B cell (primary cell): ENCODE measurements around the gene NUDT9.

Experiments used
- CTCF ChIP-seq: fragments of 200-600 bp; IDR thresholded peaks from one replicate; pipeline ENCODE4 v1.8.0; 2022; ENCODE audit warnings: antibody characterized with exemption, mild to moderate bottlenecking
- EZH2 ChIP-seq: IDR thresholded peaks from 2 replicates; pipeline ENCODE4 v1.6.1; 2012; ENCODE audit warnings: borderline replicate concordance, low read depth, mild to moderate bottlenecking, moderate library complexity, low read length; ENCODE audit not compliant: insufficient read depth, poor library complexity, severe bottlenecking

GRCh38 chr4:87490664-87491369 lies 68.4 kb downstream of the NUDT9 start:
- TF ChIP-seq CTCF = no peak
- no peak for TF ChIP-seq EZH2
